Lung (tissue), 12 donors: ENCODE data around the gene PLB1. TPM values are rescaled to one million over a fixed set of nuclear protein-coding genes. Genes with fewer than 3 reads are reported as not detected.

Experiments
- ATAC-seq: fragments of 200-7000 bp; cut with Tn5 transposase; one replicate; pipeline ENCODE4 v1.9.1; 2020; ENCODE audit warnings: moderate number of reproducible peaks; ENCODE audit not compliant: insufficient read depth, low FRiP score
- DNase-seq, 3 donors: peaks; one replicate each; pipeline ENCODE4 v3.0.0-alpha.2; 2013 to 2017
- H3K27ac ChIP-seq, 2 donors: one replicate each; pipeline ENCODE4 v1.5.1; 2013; ENCODE audit warnings: mild to moderate bottlenecking in 2 of 2, moderate library complexity in 2 of 2, control low read depth in 1 of 2, inconsistent platforms in 1 of 2, low read depth in 1 of 2, low read length in 1 of 2
- H3K27me3 ChIP-seq, 3 donors: one replicate each; pipeline ENCODE4 v1.5.1; 2013; ENCODE audit warnings: low read length in 2 of 3; ENCODE audit not compliant: control insufficient read depth in 3 of 3, insufficient read depth in 3 of 3
- H3K36me3 ChIP-seq, 4 donors: one replicate each; pipeline ENCODE4 v1.5.1; 2013; ENCODE audit warnings: low read length in 4 of 4, mild to moderate bottlenecking in 1 of 4, moderate library complexity in 1 of 4; ENCODE audit not compliant: control insufficient read depth in 4 of 4, insufficient read depth in 4 of 4
- H3K4me1 ChIP-seq, 5 donors: one replicate each; pipeline ENCODE4 v1.5.1; 2013; ENCODE audit warnings: low read length in 5 of 5, mild to moderate bottlenecking in 2 of 5, moderate library complexity in 1 of 5; ENCODE audit not compliant: control insufficient read depth in 5 of 5, insufficient read depth in 5 of 5
- H3K4me3 ChIP-seq: one replicate; pipeline ENCODE4 v1.5.1; 2013; ENCODE audit warnings: mild to moderate bottlenecking, control low read depth, moderate library complexity
- H3K9ac ChIP-seq, 2 donors: one replicate each; pipeline ENCODE4 v1.5.1; 2013; ENCODE audit warnings: low read length in 2 of 2, control low read depth in 1 of 2; ENCODE audit not compliant: insufficient read depth in 1 of 2
- H3K9me3 ChIP-seq, 4 donors: one replicate each; pipeline ENCODE4 v1.5.1; 2013; ENCODE audit warnings: low read length in 3 of 4, mild to moderate bottlenecking in 1 of 4, moderate library complexity in 1 of 4; ENCODE audit not compliant: control insufficient read depth in 4 of 4, insufficient read depth in 3 of 4
- CTCF ChIP-seq: IDR thresholded peaks from 2 replicates; pipeline ENCODE4 v1.5.1; 2012; ENCODE audit warnings: mild to moderate bottlenecking; ENCODE audit errors: control extremely low read depth, extremely low read depth
- WGBS, 2 donors: extraction: QIAGEN DNeasy Blood & Tissue Kit; methylation state at CpG; one replicate each; pipeline ENCODE4 v1.1.7; 2013; 5-methylcytosine and 5-hydroxymethylcytosine counted together
- polyA plus RNA-seq, 2 donors: library from polyadenylated mRNA; stranded (reverse); fragments of 200-250 nt; gene quantifications; one replicate each; pipeline ENCODE4 v1.2.1, GENCODE V29; 2013
- total RNA-seq, 2 donors: library from RNA; depleted of rRNA in 1 of 2; stranded (reverse); fragments of >200 nt in 1 of 2; gene quantifications; one replicate each; pipeline ENCODE4 v1.2.1, GENCODE V29; 2014 to 2021
- donor health status: control.
- donor health status: control.
- donor health status: Bipolar disorder and iron deficiency.
- donor health status: healthy.
- donor health status: DM: yes; HTN: yes; CAD: no.

PLB1 gene
- total and polyA plus RNA-seq, 4 donors: 1.0 to 10.3 (median 6.7) TPM

DNA sequence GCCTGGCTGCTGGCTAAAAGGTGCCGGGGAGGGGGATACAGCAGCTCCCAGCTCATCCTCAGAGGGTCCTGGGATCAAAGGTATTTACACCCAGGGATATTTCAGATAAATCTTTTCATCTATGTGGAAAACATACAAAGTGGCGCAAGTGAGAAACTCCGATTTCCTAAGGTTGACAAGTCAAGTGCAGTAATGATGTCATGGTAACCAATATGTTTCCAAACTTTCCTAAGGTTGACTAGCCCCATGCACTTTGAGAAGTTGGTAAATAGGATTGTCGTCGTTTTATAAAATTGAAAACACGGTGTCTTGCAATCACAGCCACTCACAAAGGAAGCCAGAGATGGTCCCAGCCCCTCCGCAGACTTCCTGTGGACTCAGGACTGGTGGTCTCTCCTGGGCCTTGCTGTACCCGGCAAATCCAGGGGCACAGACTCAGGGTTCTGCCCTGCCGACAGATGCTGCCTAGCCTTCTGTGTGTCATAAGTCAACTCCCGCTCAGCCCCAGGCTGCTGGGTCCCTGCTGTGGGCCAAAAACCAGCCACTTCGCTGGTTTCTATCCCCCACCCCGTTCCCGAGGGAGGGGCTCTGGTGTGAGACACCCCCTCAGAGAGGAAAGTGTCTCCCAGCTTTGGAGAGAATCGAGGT is 144.5 kb downstream of the PLB1 start:
- Histone ChIP-seq H3K27ac (no peak overlapping the region), H3K36me3 (no peaks in the 10 kb centered on the region), H3K4me3 (no peak overlapping the region), H3K9me3 (no peaks in the 10 kb centered on the region), H3K9ac (no peak overlapping the region), H3K4me1 (peaks cover 1 to 42% (median 20%) of the 10 kb centered on the region in 5 donors), H3K27me3 (no peaks in the 10 kb centered on the region)
- DNase-seq (no peak), ATAC-seq (no peak)
- WGBS, 2 donors: 84 to 89% methylated on average over 14 of the region's 14 CpGs
- no peak for TF ChIP-seq CTCF

GRCh38 chr2:28640908-28641300 is 145.0 kb downstream of the PLB1 start:
- Histone ChIP-seq H3K4me3 (no peak overlapping the region), H3K27me3 (no peaks in the 10 kb centered on the region), H3K9me3 (no peaks in the 10 kb centered on the region), H3K4me1 (peaks cover 0 to 37% (median 16%) of the 10 kb centered on the region in 5 donors), H3K27ac (no peak overlapping the region), H3K36me3 (no peaks in the 10 kb centered on the region), H3K9ac (no peak overlapping the region)
- ATAC-seq (no peak), DNase-seq (no peak)
- WGBS, 2 donors: 92 to 95% methylated on average over 13 of the region's 13 CpGs
- TF ChIP-seq CTCF: no peak

DNA sequence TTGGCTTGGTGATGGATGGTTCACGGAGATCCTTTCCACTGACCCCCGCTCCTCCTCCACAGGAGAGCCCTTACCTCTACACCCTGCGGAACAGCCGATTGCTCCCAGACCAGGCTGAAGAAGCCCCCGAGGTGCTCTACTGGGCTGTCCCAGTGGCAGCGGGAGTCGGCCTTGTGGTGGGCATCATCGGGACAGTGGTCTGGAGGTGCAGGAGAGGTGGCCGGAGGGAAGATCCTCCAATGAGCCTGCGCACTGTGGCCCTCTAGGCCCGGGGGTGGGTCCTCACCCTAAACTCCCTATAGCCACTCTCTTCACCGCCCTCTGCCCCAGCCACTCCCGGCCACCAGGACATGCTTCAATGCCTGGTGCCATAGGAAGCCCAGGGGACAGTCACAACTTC is 146.9 kb downstream of the PLB1 start:
- no peak for ATAC-seq
- no peak overlapping the region for H3K27ac ChIP-seq

More for the DNA sequence above, 146.9 kb downstream of the PLB1 start:
- WGBS, 2 donors: 96 to 98% methylated on average over 13 of the region's 13 CpGs
- no peaks in the 10 kb centered on the region for H3K9me3 ChIP-seq
- DNase-seq: no peak
- H3K36me3 ChIP-seq: no peaks in the 10 kb centered on the region
- peaks cover 0 to 28% (median 11%) of the 10 kb centered on the region in 5 donors for H3K4me1 ChIP-seq
- no peak overlapping the region for H3K4me3 ChIP-seq
- H3K27me3 ChIP-seq: no peaks in the 10 kb centered on the region
- TF ChIP-seq CTCF: no peak
- H3K9ac ChIP-seq: no peak overlapping the region
